GM21825 (cell line): ENCODE results near the gene OR52B2.
"Not testable (repeated sequence)": the region's sequence is repeated elsewhere in the genome, so short reads cannot be mapped to it uniquely, and the experiment has no call there.

Experiments
- ATAC-seq: cut with Tn5 transposase; IDR thresholded peaks from one replicate; pipeline ENCODE4 v1.9.1; 2021; ENCODE audit warnings: mild to moderate bottlenecking, moderate library complexity; ENCODE audit not compliant: unreplicated experiment

The OR52B2 gene

GRCh38 chr11:6156628-6157359, 13.3 kb downstream of the OR52B2 start:
- ATAC-seq, result no peak

- no peak for ATAC-seq
Measured at GRCh38 chr11:6152126-6152525, 18.0 kb downstream of the OR52B2 start.

- ATAC-seq, result no peak
Measured at GRCh38 chr11:6151117-6151516, 19.0 kb downstream of the OR52B2 start.

- not testable (repeated sequence) for ATAC-seq
Measured at GRCh38 chr11:6143737-6144136, 26.4 kb downstream of the OR52B2 start.

GRCh38 chr11:6142936-6143335, 27.2 kb downstream of the OR52B2 start:
- ATAC-seq, result no peak

GRCh38 chr11:6135936-6136335, 34.2 kb downstream of the OR52B2 start:
- not testable (repeated sequence) for ATAC-seq

- no peak for ATAC-seq
Measured at GRCh38 chr11:6132431-6132830, 37.7 kb downstream of the OR52B2 start.

- ATAC-seq, result no peak
Measured at GRCh38 chr11:6129635-6130034, 40.5 kb downstream of the OR52B2 start.

GRCh38 chr11:6129011-6129410, 41.1 kb downstream of the OR52B2 start:
- no peak for ATAC-seq

- no peak for ATAC-seq
Measured at GRCh38 chr11:6127881-6128280, 42.2 kb downstream of the OR52B2 start.

- ATAC-seq, result no peak
Measured at GRCh38 chr11:6124245-6124644, 45.9 kb downstream of the OR52B2 start.
